HEK293 (cell line): ENCODE data around the gene TMEM208.

Experiments used
- CTCF ChIP-seq: fragments of 450-650 bp; formaldehyde crosslinking; IDR thresholded peaks from 2 replicates; pipeline ENCODE4 v1.5.1; 2016; ENCODE audit warnings: missing biosample characterization, missing genetic modification characterization
- SP2 ChIP-seq: fragments of 450-650 bp; formaldehyde crosslinking; IDR thresholded peaks from 2 replicates; pipeline ENCODE4 v1.5.1; 2016; ENCODE audit warnings: missing biosample characterization, missing genetic modification characterization
- YY1 ChIP-seq: fragments of 450-650 bp; formaldehyde crosslinking; IDR thresholded peaks from 2 replicates; pipeline ENCODE4 v1.5.1; 2018; ENCODE audit warnings: missing biosample characterization, missing genetic modification characterization
- ZNF148 ChIP-seq: fragments of 450-650 bp; formaldehyde crosslinking; IDR thresholded peaks from 2 replicates; pipeline ENCODE4 v1.5.0; 2017; ENCODE audit warnings: missing biosample characterization, missing genetic modification characterization, borderline replicate concordance
- ZNF292 ChIP-seq: fragments of 450-650 bp; formaldehyde crosslinking; IDR thresholded peaks from 2 replicates; pipeline ENCODE4 v1.5.1; 2016; ENCODE audit warnings: low read depth, missing biosample characterization, missing genetic modification characterization, borderline replicate concordance
- ZNF335 ChIP-seq: fragments of 450-650 bp; formaldehyde crosslinking; conservative IDR thresholded peaks from 2 replicates; pipeline ENCODE4 v1.5.1; 2016; ENCODE audit warnings: missing biosample characterization, missing genetic modification characterization
- ZNF350 ChIP-seq: fragments of 450-650 bp; formaldehyde crosslinking; IDR thresholded peaks from 2 replicates; pipeline ENCODE4 v1.5.0; 2017; ENCODE audit warnings: missing biosample characterization, mild to moderate bottlenecking, missing genetic modification characterization
- ZNF501 ChIP-seq: fragments of 450-650 bp; formaldehyde crosslinking; IDR thresholded peaks from 2 replicates; pipeline ENCODE4 v1.5.1; 2016; ENCODE audit warnings: missing biosample characterization, missing genetic modification characterization
- ZNF529 ChIP-seq: fragments of 450-650 bp; formaldehyde crosslinking; IDR thresholded peaks from 2 replicates; pipeline ENCODE4 v1.5.1; 2017; ENCODE audit warnings: missing genetic modification characterization, missing biosample characterization; ENCODE audit not compliant: insufficient replicate concordance
- ZNF776 ChIP-seq: fragments of 450-650 bp; formaldehyde crosslinking; IDR thresholded peaks from 2 replicates; pipeline ENCODE4 v1.5.0; 2017; ENCODE audit warnings: missing biosample characterization, missing genetic modification characterization, borderline replicate concordance
- ZSCAN16 ChIP-seq: fragments of 450-650 bp; formaldehyde crosslinking; IDR thresholded peaks from 2 replicates; pipeline ENCODE4 v1.5.1; 2016; ENCODE audit warnings: missing biosample characterization, missing genetic modification characterization

- TF ChIP-seq CTCF (tag by site-specific recombination), result no peak
- TF ChIP-seq ZNF776, result no peak
- TF ChIP-seq ZSCAN16 (tag by site-specific recombination), result no peak
- TF ChIP-seq ZNF529 (tag by site-specific recombination), result no peak
- no peak for TF ChIP-seq ZNF292 (tag by site-specific recombination)
- TF ChIP-seq ZNF501, result no peak
- TF ChIP-seq ZNF148, result no peak
- TF ChIP-seq SP2 (tag by site-specific recombination), result no peak
- TF ChIP-seq ZNF335 (tag by site-specific recombination), result no peak
- TF ChIP-seq ZNF350 (tag by site-specific recombination), result no peak
- TF ChIP-seq YY1 (tag by site-specific recombination), result no peak
Observed at GRCh38 chr16:67238806-67239470, 12.0 kb downstream of the TMEM208 start.
